Omental fat pad (tissue), 4 donors: ENCODE data around the gene TFPT. TPM values are rescaled to one million over a fixed set of nuclear protein-coding genes. Genes with fewer than 3 reads are reported as not detected.

Source experiments
- ATAC-seq: fragments of 150-250 bp; one replicate; pipeline ENCODE4 v1.9.1; 2016; ENCODE audit warnings: mild to moderate bottlenecking, moderate library complexity; ENCODE audit not compliant: low FRiP score
- DNase-seq: peaks from one replicate; pipeline ENCODE4 v3.0.0-alpha.2; 2019; ENCODE audit warnings: low spot score
- CTCF ChIP-seq, 3 donors: fragments of 450-650 bp; IDR thresholded peaks; one replicate each; pipeline ENCODE4 v1.5.1; 2016 to 2017; ENCODE audit warnings: antibody characterized with exemption in 3 of 3, mild to moderate bottlenecking in 3 of 3, moderate library complexity in 2 of 3
- total RNA-seq, 4 donors: library from RNA; depleted of rRNA; stranded (reverse); fragments of >200 nt; gene quantifications; one replicate each; pipeline ENCODE4 v1.1.0, GENCODE V29; 2016

The TFPT gene
- 10 to 100 TPM in 3 of 4 donors, 1 to 10 TPM in 1; 9.7 to 19.9 (median 15.6) TPM for total RNA-seq

DNA sequence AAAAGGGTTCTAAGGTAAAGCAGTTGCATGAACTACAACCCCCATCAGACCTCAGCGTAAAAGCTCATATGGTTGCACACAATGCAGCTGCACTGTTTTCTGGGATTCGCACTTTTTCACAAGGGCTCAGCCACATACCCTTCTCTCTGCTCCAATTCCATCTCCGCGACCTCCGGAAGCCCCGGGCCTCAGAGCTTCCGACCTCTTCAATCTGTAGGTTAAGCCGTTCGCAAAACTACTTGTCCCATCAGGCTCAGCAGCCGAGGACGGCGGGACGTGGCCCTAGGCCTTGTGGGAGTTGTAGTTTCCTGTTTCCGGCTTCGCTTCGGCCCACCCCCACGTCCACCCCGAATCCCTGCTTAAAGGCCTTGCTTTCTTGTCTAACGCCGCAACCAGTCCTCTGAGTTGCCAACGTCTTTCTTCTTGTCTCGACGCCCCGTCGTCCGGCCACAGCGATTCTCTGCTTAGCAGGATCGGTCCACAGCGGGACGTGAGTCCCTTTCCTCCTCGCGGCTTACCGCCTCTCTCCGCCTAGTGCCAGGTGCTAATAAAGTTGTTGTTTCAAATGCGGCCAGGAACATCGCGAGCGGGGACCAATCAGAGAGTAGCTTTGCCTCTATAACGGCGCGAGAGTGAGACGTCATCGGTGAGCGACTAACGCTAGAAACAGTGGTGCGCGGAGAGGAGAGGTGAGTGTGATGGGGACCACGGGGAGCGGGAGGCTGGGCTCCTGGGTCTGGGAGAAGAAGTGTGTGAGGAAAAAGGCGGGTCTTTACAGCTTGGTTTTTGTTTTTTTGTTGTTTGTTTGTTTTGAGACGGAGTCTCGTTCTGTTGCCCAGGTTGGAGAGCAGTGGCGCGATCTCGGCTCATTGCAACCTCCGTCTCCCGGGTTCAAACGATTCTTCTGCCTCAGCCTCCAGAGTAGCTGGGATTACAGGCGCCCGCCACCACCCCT, at the start of gene TFPT, which contains the start of gene PRPF31:
TFPT (minus strand) TSS at position 549 of the 955 bp plus-strand sequence; CDS start at position 161, 388 bp downstream.
PRPF31 (plus strand) TSS at position 646 of the 955 bp plus-strand sequence. CDS start 2,525 bp downstream, outside the sequence.
- peak; percentile 99 for DNase-seq
- peak; percentile 98 for ATAC-seq
- no peak for TF ChIP-seq CTCF (IDR thresholded peaks at IDR 0.05)

DNA sequence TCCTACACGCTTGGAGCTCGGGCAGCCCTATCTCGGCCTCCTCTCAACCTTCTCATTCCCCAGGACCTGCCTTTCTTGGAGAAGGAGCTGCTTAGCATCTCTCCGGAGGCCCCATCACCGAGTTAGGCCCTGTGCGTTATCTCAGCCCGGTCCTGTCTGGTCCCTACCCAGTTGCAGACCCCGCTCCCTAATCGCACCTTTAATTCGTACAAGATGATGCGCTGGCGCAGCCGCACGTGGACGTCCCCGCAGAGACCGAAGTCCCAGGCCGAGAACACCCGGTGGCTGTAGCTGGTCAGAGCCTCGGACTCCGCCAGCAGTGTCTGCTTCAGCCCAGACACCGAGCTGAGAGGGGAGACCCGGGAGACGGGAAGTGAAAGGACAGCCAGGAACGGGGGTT, 49.8 kb upstream of the TFPT start:
- no peak for DNase-seq
- no peak for TF ChIP-seq CTCF (IDR thresholded peaks at IDR 0.05)

GRCh38 chr19:54164369-54165068, 49.1 kb upstream of the TFPT start:
- ATAC-seq (no peak), DNase-seq (peak; percentile 44)
- no peak for TF ChIP-seq CTCF (IDR thresholded peaks at IDR 0.05)

More for the DNA sequence above, 49.8 kb upstream of the TFPT start:
- no peak for ATAC-seq

DNA sequence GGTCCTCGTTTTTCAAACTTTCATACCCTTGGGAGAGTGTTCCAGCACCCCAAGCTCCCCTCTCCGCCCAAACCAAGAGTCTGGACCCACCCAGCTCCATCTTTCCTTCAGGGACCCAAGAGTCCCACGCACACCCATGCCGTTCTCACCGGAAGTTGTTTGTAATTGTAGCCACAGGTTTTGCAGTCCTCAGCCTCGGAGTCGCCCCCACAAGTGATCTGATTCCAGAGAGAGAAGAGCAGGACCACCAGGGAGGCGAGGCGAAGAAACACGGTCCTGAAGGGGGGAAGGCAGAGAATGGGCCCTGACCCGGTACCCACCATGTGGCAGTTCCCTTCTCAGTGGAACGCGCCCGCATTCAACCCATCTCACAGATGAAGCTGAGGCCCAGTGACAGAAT, 47.4 kb upstream of the TFPT start:
- ATAC-seq (no peak), DNase-seq (no peak)
- TF ChIP-seq CTCF (IDR thresholded peaks at IDR 0.05) = no peak

GRCh38 chr19:54162241-54162805, 46.9 kb upstream of the TFPT start:
- no peak for TF ChIP-seq CTCF (IDR thresholded peaks at IDR 0.05)
- ATAC-seq (peak; percentile 51), DNase-seq (peak; percentile 74)

DNA sequence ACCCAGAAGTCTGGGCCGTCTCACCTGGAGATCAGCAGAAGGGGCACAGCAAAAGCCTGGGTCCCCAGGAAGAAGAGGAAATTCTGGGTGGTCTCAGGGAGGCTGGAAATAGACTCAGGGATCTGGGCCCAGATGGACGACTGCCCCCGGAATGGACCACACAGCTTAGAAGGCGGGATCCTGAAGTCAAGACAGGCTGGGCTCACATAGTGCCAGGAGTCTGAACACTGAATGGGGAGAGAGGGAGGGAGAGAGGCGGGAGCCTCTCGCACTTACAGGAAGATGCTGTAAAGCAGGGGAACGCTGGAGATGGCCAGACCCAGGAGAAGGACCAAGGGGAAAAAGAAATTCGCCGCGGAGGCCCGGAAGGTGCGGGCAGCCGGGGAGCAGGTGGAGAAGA, 45.4 kb upstream of the TFPT start:
- DNase-seq = no peak
- TF ChIP-seq CTCF (IDR thresholded peaks at IDR 0.05) = no peak
- ATAC-seq = no peak
